ENCODE results near the gene PCNX2. TPM values are rescaled to one million over a fixed set of nuclear protein-coding genes. Genes with fewer than 3 reads are reported as not detected.

The PCNX2 gene
- total and polyA plus RNA-seq, 2 of the 8 experiments (the other 6 are each of a cell fraction or from before 2014, with no cell fraction given): 46.1 to 57.6 TPM

DNA sequence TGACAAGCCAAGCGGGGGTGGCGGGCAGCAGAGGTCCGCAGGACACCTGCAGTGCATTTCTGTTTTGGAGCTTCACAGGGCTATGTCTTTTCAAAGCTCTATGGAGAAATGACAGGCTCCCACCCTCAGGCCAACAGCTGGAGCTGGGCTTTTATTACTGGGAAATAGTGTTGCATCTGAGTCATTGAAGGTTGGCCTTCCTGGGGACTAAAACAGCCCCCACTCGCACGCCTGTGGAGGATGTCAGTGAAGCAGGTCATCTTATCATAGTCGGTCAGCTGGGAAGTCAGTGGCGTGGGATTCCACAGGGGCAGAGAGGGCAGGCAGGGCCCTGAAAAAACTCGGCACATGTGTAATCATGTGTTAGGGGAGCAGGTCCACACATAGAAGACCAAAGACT, 289.8 kb downstream of the PCNX2 start:
- ChIA-PET POLR2A (ENCODE audit: partially characterized antibody) (no interaction called here), CTCF (ENCODE audit: partially characterized antibody) (interaction anchor here (0.7 to 2.4 kb wide), 5 partner anchors 19 to 371 kb away, joined by 3 to 15 read pairs (median 3); no protein-coding TSS in a partner anchor)
- Histone ChIP-seq H3K36me3 (ENCODE audit: control insufficient read depth in 2 of 4, insufficient read depth in 4 of 4, low read length in 3 of 4) (peaks cover 0 to 3% (median 2%) of the 10 kb centered on the region in 4 experiments; a peak in 4 of 8 replicates), H3K23ac (ENCODE audit: insufficient read length) (no peak overlapping the region), H2BK12ac (ENCODE audit: low read depth, low read length) (no peak overlapping the region), H3K14ac (ENCODE audit: insufficient read length) (no peak overlapping the region), H3K27ac (ENCODE audit: low read depth, low read length) (no peak overlapping the region), H3K27me3 (replicated peaks in 1 of 4; ENCODE audit: control insufficient read depth in 3 of 4, extremely low read depth in 1 of 4, insufficient read depth in 3 of 4, low read length in 3 of 4) (no peaks in the 10 kb centered on the region), H3K4me3 (ENCODE audit: extremely low read depth in 1 of 4, insufficient read depth in 2 of 4, low read depth in 3 of 4, low read length in 4 of 4) (no peak overlapping the region), H2AFZ (ENCODE audit: low read length) (no peak overlapping the region), H3K23me2 (ENCODE audit: low read depth, low read length) (no peaks in the 10 kb centered on the region), H2BK120ac (replicated peaks; ENCODE audit: low read depth, low read length) (no peak overlapping the region), H3K79me2 (ENCODE audit: control insufficient read depth in 1 of 2, insufficient read depth in 2 of 2, low read length in 2 of 2) (no peaks in the 10 kb centered on the region), H4K5ac (ENCODE audit: insufficient read length, low read depth, low read length) (no peak overlapping the region), H4K91ac (replicated peaks; ENCODE audit: insufficient read length, low read length) (no peak overlapping the region), H3K79me1 (ENCODE audit: low read depth, low read length) (no peaks in the 10 kb centered on the region), H3K9ac (replicated peaks in 1 of 4; ENCODE audit: extremely low read depth in 1 of 4, low read depth in 3 of 4, low read length in 3 of 4) (no peak overlapping the region), H3K9me3 (ENCODE audit: insufficient read depth in 2 of 2, low read depth in 1 of 2, low read length in 1 of 2) (no peaks in the 10 kb centered on the region), H4K8ac (ENCODE audit: extremely low read depth, insufficient read depth, low read length) (no peak overlapping the region), H3K18ac (ENCODE audit: extremely low read depth, low read length) (no peak overlapping the region), H3K56ac (replicated peaks; ENCODE audit: insufficient read length, low read depth, low read length) (no peak overlapping the region), H2AK5ac (ENCODE audit: low read depth, low read length) (no peak overlapping the region), H2BK5ac (ENCODE audit: low read depth, low read length) (no peak overlapping the region), H3K4me2 (ENCODE audit: insufficient read depth in 1 of 2, low read depth in 2 of 2, low read length in 2 of 2) (no peak overlapping the region), H4K20me1 (replicated peaks in 1 of 2; ENCODE audit: control insufficient read depth in 1 of 2, insufficient read depth in 2 of 2, low read length in 2 of 2) (no peaks in the 10 kb centered on the region), H2BK15ac (ENCODE audit: low read length) (no peak overlapping the region), H2BK20ac (ENCODE audit: low read length) (no peak overlapping the region), H3K4me1 (replicated peaks in 1 of 4; ENCODE audit: control insufficient read depth in 3 of 4, insufficient read depth in 4 of 4, low read length in 3 of 4) (no peaks in the 10 kb centered on the region), H3K4ac (replicated peaks; ENCODE audit: insufficient read length, low read depth, low read length) (no peak overlapping the region)
- DNase-seq (ENCODE audit: low read depth in 1 of 2, low spot score in 2 of 2) (no peak), FAIRE-seq (no peak)
- TF ChIP-seq ASH2L (IDR thresholded peaks at IDR 0.05; ENCODE audit: low read length) (no peak), TEAD4 (IDR thresholded peaks at IDR 0.05; ENCODE audit: low read depth, low read length) (no peak), CBX5 (IDR thresholded peaks at IDR 0.05; ENCODE audit: low read depth, low read length) (no peak), CBX8 (IDR thresholded peaks at IDR 0.05; ENCODE audit: borderline replicate concordance, low read depth, low read length) (no peak), POLR2AphosphoS5 (IDR thresholded peaks at IDR 0.05; ENCODE audit: low read depth, low read length) (no peak), KDM5A (IDR thresholded peaks at IDR 0.05; ENCODE audit: low read length) (no peak), CTBP2 (IDR thresholded peaks at IDR 0.05; ENCODE audit: borderline replicate concordance, insufficient read depth, insufficient read length, low read length) (no peak), TCF12 (IDR thresholded peaks at IDR 0.05; ENCODE audit: low read depth, low read length) (no peak), RBBP5 (IDR thresholded peaks at IDR 0.05; ENCODE audit: borderline replicate concordance, low read depth, low read length) (no peak)
- TF ChIP-seq, protein P1, sequence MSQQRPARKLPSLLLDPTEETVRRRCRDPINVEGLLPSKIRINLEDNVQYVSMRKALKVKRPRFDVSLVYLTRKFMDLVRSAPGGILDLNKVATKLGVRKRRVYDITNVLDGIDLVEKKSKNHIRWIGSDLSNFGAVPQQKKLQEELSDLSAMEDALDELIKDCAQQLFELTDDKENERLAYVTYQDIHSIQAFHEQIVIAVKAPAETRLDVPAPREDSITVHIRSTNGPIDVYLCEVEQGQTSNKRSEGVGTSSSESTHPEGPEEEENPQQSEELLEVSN (IDR thresholded peaks at IDR 0.05): no peak
- 90% methylated on average over 8 of the region's 8 CpGs; no CpG with 5 or more reads in 1 of the 2 experiments for WGBS, 2 experiments (ENCODE audit: extremely low coverage in 1 of 2, insufficient coverage in 1 of 2, insufficient read length in 1 of 2, insufficient replicate concordance in 2 of 2, low coverage in 1 of 2, low lambda C conversion rate in 2 of 2, missing lambda C conversion rate in 1 of 2)
